GM13976 (cell line): ENCODE results near the gene C18orf54.
"Not testable (repeated sequence)": the region's sequence is repeated elsewhere in the genome, so short reads cannot be mapped to it uniquely, and the experiment has no call there.

Experiments used
- DNase-seq: peaks from one replicate; pipeline ENCODE4 v3.0.0; 2012; ENCODE audit warnings: low spot score
- in situ Hi-C: fragments of 300-500 bp; cut with MboI; formaldehyde crosslinking; loops from one replicate; pipeline ENCODE4 v1.12.0; 2022; ENCODE audit warnings: low sequenced_read_pairs, mixed read lengths, inconsistent platforms; ENCODE audit not compliant: unreplicated experiment
- TF ChIP-seq, protein P1 (sequence below): IDR thresholded peaks from 2 replicates; pipeline ENCODE4 v1.5.1; 2012; ENCODE audit warnings: borderline replicate concordance, mild to moderate bottlenecking; ENCODE audit not compliant: insufficient read depth; ENCODE audit errors: extremely low read depth, missing control alignments, control extremely low read depth

C18orf54 gene

DNA sequence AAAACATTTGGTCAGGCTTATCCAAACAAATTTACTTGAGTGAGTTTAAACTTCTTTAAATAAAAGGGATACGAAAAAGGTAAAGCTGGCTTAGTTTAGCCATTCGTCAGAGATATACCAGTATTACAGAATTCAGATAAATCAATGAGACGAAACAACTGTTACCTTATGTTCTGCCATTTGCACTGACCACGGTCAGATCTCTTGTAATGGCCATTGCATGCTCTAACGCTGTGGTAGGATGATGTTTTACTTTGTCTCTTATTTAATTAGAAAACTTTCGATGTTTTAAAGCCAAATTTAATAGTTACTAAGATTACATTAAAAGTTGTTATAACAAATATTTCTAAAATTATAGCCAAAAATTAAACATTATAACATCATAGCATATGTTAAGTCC, 1.5 kb downstream of the C18orf54 start:
- TF ChIP-seq, protein P1, sequence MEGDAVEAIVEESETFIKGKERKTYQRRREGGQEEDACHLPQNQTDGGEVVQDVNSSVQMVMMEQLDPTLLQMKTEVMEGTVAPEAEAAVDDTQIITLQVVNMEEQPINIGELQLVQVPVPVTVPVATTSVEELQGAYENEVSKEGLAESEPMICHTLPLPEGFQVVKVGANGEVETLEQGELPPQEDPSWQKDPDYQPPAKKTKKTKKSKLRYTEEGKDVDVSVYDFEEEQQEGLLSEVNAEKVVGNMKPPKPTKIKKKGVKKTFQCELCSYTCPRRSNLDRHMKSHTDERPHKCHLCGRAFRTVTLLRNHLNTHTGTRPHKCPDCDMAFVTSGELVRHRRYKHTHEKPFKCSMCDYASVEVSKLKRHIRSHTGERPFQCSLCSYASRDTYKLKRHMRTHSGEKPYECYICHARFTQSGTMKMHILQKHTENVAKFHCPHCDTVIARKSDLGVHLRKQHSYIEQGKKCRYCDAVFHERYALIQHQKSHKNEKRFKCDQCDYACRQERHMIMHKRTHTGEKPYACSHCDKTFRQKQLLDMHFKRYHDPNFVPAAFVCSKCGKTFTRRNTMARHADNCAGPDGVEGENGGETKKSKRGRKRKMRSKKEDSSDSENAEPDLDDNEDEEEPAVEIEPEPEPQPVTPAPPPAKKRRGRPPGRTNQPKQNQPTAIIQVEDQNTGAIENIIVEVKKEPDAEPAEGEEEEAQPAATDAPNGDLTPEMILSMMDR, result no peak
- DNase-seq, result no peak
- in situ Hi-C loops, result no loop called here

DNA sequence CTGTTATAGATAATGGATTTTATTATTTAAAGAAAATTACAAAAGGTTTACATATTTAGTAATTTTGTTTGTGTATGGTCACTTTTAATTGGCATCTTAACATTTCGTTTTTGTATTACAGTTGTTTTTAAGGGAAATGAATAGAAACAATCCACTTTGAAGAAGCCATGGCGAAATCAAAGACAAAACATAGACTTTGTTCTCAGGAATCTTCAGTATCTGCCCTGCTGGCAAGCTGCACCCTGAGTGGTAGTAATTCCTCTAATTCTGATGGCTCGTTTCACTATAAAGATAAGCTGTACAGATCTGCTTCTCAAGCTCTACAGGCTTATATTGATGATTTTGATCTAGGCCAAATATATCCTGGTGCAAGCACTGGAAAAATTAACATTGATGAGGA, 2.7 kb downstream of the C18orf54 start:
- TF ChIP-seq, protein P1, result no peak
- no peak for DNase-seq
- in situ Hi-C loops, result no loop called here

DNA sequence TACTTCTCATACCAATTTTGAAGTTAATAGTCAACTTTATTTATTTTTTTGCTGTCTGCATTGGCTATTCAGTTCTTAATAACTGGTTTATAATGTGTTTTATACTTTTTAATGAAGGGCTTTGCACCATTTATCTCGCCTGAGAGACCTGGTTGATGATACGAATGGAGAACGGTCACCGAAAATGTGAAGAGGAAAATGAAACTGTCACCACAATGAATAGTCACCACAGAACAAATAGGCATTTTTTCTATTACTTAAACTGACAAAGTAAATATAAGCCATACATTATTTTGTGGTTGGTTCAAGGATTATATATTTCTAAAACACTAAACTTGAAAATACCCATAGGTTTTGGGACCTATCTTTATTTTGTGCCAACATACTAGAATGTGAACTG, 20.4 kb downstream of the C18orf54 start:
- DNase-seq, result no peak
- in situ Hi-C loops, result no loop called here
- TF ChIP-seq, protein P1, result no peak

DNA sequence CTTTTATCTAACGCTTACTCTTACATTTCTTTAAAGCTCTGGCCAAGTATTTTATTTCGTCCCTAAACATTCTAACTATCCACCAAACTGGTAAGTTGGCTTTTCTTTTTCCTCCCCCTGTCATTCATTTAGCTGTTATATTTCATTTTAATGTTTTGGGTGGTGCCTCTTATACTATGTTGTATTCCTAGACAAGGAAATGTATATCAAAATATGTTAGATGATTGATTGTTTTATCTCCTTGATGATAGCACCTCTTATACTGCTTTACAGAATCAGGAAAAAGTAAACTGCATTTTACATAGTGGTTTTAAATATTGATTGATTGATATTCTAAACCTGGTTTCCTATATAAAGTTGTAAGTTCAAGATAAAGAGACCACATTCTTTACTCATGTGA, 23.9 kb downstream of the C18orf54 start:
- DNase-seq, result no peak
- in situ Hi-C loops, result no loop called here
- TF ChIP-seq, protein P1, result no peak

DNA sequence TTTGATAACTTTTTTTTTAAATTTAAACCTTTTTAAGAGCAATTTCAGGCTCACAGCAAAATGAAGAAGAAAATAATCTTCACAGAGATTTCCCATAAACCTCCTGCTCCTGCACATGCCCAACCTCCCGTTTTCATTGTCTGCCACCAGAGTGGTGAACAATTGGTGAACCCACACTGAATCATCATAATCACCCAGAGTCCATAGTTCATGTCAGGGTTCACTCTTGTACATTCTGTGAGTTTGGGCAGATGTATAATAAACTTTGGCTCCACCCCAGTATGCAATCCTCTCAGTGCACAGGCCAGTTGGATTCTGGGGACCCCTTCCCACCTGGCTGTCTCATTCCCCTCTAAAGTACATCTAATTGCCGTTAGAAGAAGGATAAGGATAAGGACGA, 24.4 kb downstream of the C18orf54 start:
- no peak for DNase-seq
- TF ChIP-seq, protein P1, result no peak
- in situ Hi-C loops, result no loop called here

DNA sequence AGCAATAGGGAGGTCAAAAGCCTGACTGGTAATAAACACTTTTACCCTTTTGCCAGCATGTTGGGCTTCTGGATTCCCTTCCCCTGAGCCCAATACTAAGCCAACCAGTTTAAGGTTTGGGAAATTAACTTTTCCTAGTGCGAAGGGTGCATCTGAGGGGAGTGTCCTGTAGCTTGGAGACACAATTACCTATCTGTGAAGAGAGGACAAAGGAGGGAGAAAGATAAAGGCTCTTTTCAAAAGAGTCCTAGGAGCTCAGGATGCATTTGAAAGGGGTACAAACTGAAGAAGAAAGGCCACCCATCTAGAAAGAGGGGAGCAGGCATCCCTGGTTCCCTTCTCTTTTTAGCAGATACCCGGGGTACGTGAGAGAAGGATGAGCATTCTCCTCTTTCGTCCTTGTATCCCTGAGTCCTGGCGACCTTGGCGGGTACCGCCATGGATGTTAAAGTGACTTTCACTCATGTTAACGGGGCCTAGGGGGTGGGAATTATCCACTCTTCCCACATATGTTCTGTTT, 25.1 kb downstream of the C18orf54 start:
- no peak for DNase-seq
- in situ Hi-C loops, result no loop called here
- TF ChIP-seq, protein P1, result no peak

DNA sequence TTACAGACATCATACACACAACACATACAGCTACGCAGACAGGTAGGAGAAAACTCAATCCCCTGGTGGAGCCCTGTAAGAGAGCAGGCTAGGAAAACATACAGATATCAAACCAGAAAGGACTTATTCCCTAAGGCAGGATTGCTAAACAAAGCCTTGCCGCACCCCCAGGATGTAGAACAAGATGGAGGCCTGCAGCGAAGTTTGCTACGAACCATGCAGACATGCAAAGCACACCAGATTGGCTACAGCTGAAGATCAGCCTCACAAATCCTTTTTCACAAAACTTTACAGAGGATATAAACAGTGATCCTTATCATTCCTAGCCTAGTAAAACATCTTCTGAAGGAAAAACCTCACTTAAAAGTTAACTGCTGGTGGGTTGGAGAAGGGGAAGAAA, 28.3 kb downstream of the C18orf54 start:
- DNase-seq, result no peak
- in situ Hi-C loops, result no loop called here

DNA sequence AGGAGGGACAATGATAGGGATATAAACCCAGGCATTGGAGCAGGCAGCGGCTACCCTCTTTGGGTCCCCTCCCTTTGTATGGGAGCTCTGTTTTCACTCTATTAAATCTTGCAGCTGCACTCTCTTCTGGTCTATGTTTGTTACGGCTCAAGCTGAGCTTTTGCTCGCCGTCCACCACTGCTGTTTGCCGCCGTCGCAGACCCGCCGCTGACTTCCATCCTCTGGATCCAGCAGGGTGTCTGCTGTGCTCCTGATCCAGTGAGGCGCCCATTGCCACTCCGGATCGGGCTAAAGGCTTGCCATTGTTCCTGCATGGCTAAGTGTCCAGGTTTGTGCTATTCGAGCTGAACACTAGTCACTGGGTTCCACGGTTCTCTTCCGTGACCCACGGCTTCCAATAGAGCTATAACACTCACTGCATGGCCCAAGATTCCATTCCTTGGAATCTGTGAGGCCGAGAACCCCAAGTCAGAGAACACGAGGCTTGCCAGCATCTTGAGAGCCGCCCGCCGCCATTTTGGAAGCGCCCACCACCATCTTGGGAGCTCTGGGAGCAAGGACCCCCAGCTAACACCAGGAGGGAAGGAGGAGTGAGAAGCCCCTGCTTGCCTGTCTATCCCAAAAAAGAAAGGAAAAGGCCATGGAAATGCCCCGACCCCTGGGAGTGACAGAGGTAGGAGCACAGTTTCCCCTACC, 29.2 kb downstream of the C18orf54 start:
- in situ Hi-C loops, DNase-seq: not testable (repeated sequence)

More for the DNA sequence above, 28.3 kb downstream of the C18orf54 start:
- TF ChIP-seq, protein P1, result no peak
